Midbrain (tissue), 1 donor: Measurements from ENCODE around the gene EPC1.
A peak's percentile ranks its signal among the peaks of the same experiment; 100 is the strongest.
"Not testable (repeated sequence)": the region's sequence is repeated elsewhere in the genome, so short reads cannot be mapped to it uniquely, and the experiment has no call there.

Experiments
- DNase-seq: peaks from one replicate; lab custom pipeline; 2025; lab: John Stamatoyannopoulos, UW

EPC1 gene

GRCh38 chr10:32346551-32347362 is at the start of gene EPC1:
EPC1 (minus strand) TSS chr10:32347158; CDS start chr10:32346915, 243 bp downstream.
- DNase-seq, result peak; percentile 88

- DNase-seq, result no peak
Observed at GRCh38 chr10:32393911-32394310, 47.0 kb upstream of the EPC1 start.

- DNase-seq, result not testable (repeated sequence)
Observed at GRCh38 chr10:32392284-32392683, 45.3 kb upstream of the EPC1 start.

GRCh38 chr10:32390193-32390592 is 43.2 kb upstream of the EPC1 start:
- DNase-seq, result no peak

- DNase-seq, result no peak
Observed at GRCh38 chr10:32388258-32389027, 41.5 kb upstream of the EPC1 start.

GRCh38 chr10:32386623-32387260 is 39.8 kb upstream of the EPC1 start:
- no peak for DNase-seq

- DNase-seq, result no peak
Observed at GRCh38 chr10:32384171-32384570, 37.2 kb upstream of the EPC1 start.

GRCh38 chr10:32381165-32381564 is 34.2 kb upstream of the EPC1 start:
- no peak for DNase-seq

GRCh38 chr10:32379950-32380551 is 33.1 kb upstream of the EPC1 start:
- DNase-seq, result no peak

GRCh38 chr10:32379318-32379949 is 32.5 kb upstream of the EPC1 start:
- peak; percentile 63 for DNase-seq

GRCh38 chr10:32378363-32379317 is 31.7 kb upstream of the EPC1 start:
- peak; percentile 94 for DNase-seq

GRCh38 chr10:32377458-32378259 is 30.7 kb upstream of the EPC1 start:
- peak; percentile 60 for DNase-seq

- DNase-seq, result peak; percentile 24
Observed at GRCh38 chr10:32376771-32377170, 29.8 kb upstream of the EPC1 start.

- no peak for DNase-seq
Observed at GRCh38 chr10:32376097-32376496, 29.1 kb upstream of the EPC1 start.

GRCh38 chr10:32375631-32376030 is 28.7 kb upstream of the EPC1 start:
- no peak for DNase-seq

GRCh38 chr10:32374605-32375004 is 27.6 kb upstream of the EPC1 start:
- no peak for DNase-seq

GRCh38 chr10:32373496-32373895 is 26.5 kb upstream of the EPC1 start:
- no peak for DNase-seq

- DNase-seq, result no peak
Observed at GRCh38 chr10:32373031-32373430, 26.1 kb upstream of the EPC1 start.

- DNase-seq, result no peak
Observed at GRCh38 chr10:32372000-32372875, 25.3 kb upstream of the EPC1 start.
